ENCODE results near the gene CSF1. TPM values are rescaled to one million over a fixed set of nuclear protein-coding genes. Genes with fewer than 3 reads are reported as not detected.
A peak's percentile ranks its signal among the peaks of the same experiment; 100 is the strongest.

Gene CSF1
- total RNA-seq, 8 experiments from 2014 or later = 1.2 to 27.1 (median 9.1) TPM

DNA sequence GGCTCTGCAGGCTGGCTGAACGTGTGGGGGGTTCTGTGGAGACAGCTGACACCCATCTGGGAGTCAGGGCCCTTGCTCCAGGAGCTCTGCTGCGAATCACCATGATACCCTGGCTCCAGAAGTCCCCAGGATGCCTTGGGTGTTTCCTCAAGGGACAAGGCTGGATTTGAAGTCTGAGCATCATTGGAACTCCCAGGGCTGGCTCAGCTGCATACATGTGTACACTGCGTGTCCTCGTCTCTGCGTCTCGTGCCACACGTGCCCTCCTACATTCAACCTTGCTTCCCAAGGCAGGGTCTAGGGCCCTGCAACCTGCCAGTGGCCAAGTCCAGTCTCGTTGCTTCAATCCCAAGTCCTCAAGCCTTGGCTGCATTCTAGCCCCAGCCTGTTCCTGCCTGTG, 11.7 kb downstream of the CSF1 start:
- no peaks in the 10 kb centered on the region for H3K4me1 ChIP-seq (replicated peaks in 1 of 2)
- WGBS, 10 experiments = 80 to 100% (median 100%) methylated on average over 1 to 5 of the region's 8 CpGs; no CpG with 5 or more reads in 5 of the 10 experiments
- H3K4me3 ChIP-seq = no peak overlapping the region
- ATAC-seq (replicated peaks in 6 of 8) = no peak
- H3K27ac ChIP-seq = no peak overlapping the region
- in situ Hi-C loops (cut with MboI; ENCODE audit: low pct_unique_long_range_greater_than_20kb in 2 of 9, low sequenced_read_pairs in 9 of 9, unreplicated experiment in 9 of 9) = loop anchor here in 1 of 9 experiments (25.0 kb wide), 1 partner anchor 135 kb away; no protein-coding TSS in a partner anchor

DNA sequence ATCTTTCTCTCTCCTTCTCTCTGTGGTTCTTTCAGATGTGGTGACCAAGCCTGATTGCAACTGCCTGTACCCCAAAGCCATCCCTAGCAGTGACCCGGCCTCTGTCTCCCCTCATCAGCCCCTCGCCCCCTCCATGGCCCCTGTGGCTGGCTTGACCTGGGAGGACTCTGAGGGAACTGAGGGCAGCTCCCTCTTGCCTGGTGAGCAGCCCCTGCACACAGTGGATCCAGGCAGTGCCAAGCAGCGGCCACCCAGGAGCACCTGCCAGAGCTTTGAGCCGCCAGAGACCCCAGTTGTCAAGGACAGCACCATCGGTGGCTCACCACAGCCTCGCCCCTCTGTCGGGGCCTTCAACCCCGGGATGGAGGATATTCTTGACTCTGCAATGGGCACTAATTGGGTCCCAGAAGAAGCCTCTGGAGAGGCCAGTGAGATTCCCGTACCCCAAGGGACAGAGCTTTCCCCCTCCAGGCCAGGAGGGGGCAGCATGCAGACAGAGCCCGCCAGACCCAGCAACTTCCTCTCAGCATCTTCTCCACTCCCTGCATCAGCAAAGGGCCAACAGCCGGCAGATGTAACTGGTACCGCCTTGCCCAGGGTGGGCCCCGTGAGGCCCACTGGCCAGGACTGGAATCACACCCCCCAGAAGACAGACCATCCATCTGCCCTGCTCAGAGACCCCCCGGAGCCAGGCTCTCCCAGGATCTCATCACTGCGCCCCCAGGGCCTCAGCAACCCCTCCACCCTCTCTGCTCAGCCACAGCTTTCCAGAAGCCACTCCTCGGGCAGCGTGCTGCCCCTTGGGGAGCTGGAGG, 12.7 kb downstream of the CSF1 start:
- 86 to 95% (median 92%) methylated on average over 3 to 7 of the region's 17 CpGs; no CpG with 5 or more reads in 6 of the 10 experiments for WGBS, 10 experiments
- no peak for ATAC-seq (replicated peaks in 6 of 8)
- in situ Hi-C loops (cut with MboI; ENCODE audit: low pct_unique_long_range_greater_than_20kb in 2 of 9, low sequenced_read_pairs in 9 of 9, unreplicated experiment in 9 of 9) = loop anchor here in 1 of 9 experiments (25.0 kb wide), 1 partner anchor 136 kb away; no protein-coding TSS in a partner anchor

DNA sequence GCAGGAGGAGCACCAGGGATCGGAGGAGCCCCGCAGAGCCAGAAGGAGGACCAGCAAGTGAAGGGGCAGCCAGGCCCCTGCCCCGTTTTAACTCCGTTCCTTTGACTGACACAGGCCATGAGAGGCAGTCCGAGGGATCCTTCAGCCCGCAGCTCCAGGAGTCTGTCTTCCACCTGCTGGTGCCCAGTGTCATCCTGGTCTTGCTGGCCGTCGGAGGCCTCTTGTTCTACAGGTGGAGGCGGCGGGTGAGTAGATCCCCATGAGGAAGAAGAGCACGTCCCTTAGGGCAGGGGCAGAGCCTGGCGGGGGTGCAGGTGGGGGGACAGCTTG, 13.3 kb downstream of the CSF1 start:
- Histone ChIP-seq H3K4me1 (replicated peaks in 1 of 2) (no peaks in the 10 kb centered on the region), H3K27ac (no peak overlapping the region), H3K4me3 (no peak overlapping the region)
- in situ Hi-C loops (cut with MboI; ENCODE audit: low pct_unique_long_range_greater_than_20kb in 2 of 9, low sequenced_read_pairs in 9 of 9, unreplicated experiment in 9 of 9) = loop anchor here in 1 of 9 experiments (25.0 kb wide), 1 partner anchor 137 kb away; no protein-coding TSS in a partner anchor
- no peak for ATAC-seq (replicated peaks in 6 of 8)
- WGBS, 10 experiments = 92 to 100% (median 100%) methylated on average over 2 to 3 of the region's 12 CpGs; no CpG with 5 or more reads in 7 of the 10 experiments

More for the DNA sequence above, 12.7 kb downstream of the CSF1 start:
- Histone ChIP-seq H3K4me1 (replicated peaks in 1 of 2) (no peaks in the 10 kb centered on the region), H3K27ac (no peak overlapping the region), H3K4me3 (no peak overlapping the region)

DNA sequence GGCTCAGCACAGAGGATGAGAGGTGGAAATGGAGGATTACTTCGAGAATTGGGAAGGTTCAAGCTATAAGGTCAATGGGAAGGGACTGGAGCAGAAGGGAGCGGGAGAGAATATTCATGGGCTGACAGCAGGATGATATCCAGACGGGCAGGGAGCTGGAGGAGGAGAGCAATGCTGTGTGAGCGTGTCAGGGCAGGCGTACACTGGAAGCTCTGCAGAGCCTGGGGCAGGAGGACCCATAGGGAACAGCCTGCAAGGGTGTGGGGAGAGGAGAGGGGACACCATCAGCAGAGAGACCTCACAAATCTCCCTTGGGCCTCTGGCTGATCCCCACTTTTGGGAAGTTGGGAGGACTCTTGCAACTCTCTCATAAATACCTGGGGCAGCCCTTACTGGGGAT, 13.7 kb downstream of the CSF1 start:
- no peak for ATAC-seq (replicated peaks in 6 of 8)
- H3K4me1 ChIP-seq (replicated peaks in 1 of 2) = peaks cover 0 to 2% of the 10 kb centered on the region in 2 donors
- 60 to 100% (median 88%) methylated on average over 1 to 3 of the region's 5 CpGs; no CpG with 5 or more reads in 4 of the 10 experiments for WGBS, 10 experiments
- no peak overlapping the region for H3K4me3 ChIP-seq
- in situ Hi-C loops (cut with MboI; ENCODE audit: low pct_unique_long_range_greater_than_20kb in 2 of 9, low sequenced_read_pairs in 9 of 9, unreplicated experiment in 9 of 9) = loop anchor here in 1 of 9 experiments (25.0 kb wide), 1 partner anchor 137 kb away; no protein-coding TSS in a partner anchor
- H3K27ac ChIP-seq = no peak overlapping the region

GRCh38 chr1:109925159-109925990, 14.7 kb downstream of the CSF1 start:
- WGBS, 10 experiments = 23 to 100% (median 91%) methylated on average over 1 to 4 of the region's 8 CpGs; no CpG with 5 or more reads in 2 of the 10 experiments
- ATAC-seq (replicated peaks in 6 of 8) = no peak
- in situ Hi-C loops (cut with MboI; ENCODE audit: low pct_unique_long_range_greater_than_20kb in 2 of 9, low sequenced_read_pairs in 9 of 9, unreplicated experiment in 9 of 9) = no loop called here
- Histone ChIP-seq H3K4me1 (replicated peaks in 1 of 2) (peaks cover 0 to 11% of the 10 kb centered on the region in 2 donors), H3K27ac (no peak overlapping the region), H3K4me3 (no peak overlapping the region)

DNA sequence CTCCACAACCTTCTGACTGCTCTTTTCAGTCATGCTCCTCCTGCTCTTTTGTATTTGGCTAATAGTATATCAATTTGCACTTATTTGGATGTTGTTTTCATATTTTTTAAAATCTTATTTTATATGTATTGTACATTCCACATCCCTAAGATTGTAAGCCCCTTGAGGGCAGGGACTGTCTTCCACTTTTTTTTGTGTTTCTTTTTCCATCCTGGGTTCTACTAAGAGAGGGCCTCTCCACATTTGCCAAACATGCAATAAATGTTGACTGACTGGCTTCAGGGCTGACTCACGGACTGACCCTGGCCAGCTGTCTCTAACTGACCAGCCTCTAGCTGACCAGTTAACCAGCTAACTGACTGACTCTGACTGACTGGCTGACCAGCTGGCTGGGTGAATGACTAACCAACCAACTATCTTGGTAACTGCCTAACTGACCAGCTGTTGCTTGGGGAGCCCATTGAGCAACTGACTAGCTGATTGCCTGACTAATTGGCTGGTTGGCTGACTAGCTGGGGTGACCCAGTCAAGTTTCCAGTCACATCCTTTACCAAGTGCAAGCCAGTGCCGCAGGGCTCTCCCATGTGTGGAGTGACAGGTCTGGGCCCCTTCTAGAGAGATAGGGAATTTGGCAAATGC, 16.1 kb downstream of the CSF1 start:
- 60 to 100% (median 100%) methylated on average over 1 to 2 of the region's 2 CpGs; no CpG with 5 or more reads in 3 of the 10 experiments for WGBS, 10 experiments
- peaks cover 4 to 19% of the 10 kb centered on the region in 2 donors for H3K4me1 ChIP-seq (replicated peaks in 1 of 2)
- H3K27ac ChIP-seq = no peak overlapping the region
- ATAC-seq (replicated peaks in 6 of 8) = no peak
- no peak overlapping the region for H3K4me3 ChIP-seq
- in situ Hi-C loops (cut with MboI; ENCODE audit: low pct_unique_long_range_greater_than_20kb in 2 of 9, low sequenced_read_pairs in 9 of 9, unreplicated experiment in 9 of 9) = no loop called here

GRCh38 chr1:109927356-109927755, 16.7 kb downstream of the CSF1 start:
- 78 to 100% methylated on average over 2 of the region's 7 CpGs; no CpG with 5 or more reads in 8 of the 10 experiments for WGBS, 10 experiments
- H3K4me3 ChIP-seq = no peak overlapping the region
- no peak for ATAC-seq (replicated peaks in 6 of 8)
- H3K4me1 ChIP-seq (replicated peaks in 1 of 2) = peaks cover 4 to 19% of the 10 kb centered on the region in 2 donors
- no peak overlapping the region for H3K27ac ChIP-seq
- in situ Hi-C loops (cut with MboI; ENCODE audit: low pct_unique_long_range_greater_than_20kb in 2 of 9, low sequenced_read_pairs in 9 of 9, unreplicated experiment in 9 of 9) = no loop called here

DNA sequence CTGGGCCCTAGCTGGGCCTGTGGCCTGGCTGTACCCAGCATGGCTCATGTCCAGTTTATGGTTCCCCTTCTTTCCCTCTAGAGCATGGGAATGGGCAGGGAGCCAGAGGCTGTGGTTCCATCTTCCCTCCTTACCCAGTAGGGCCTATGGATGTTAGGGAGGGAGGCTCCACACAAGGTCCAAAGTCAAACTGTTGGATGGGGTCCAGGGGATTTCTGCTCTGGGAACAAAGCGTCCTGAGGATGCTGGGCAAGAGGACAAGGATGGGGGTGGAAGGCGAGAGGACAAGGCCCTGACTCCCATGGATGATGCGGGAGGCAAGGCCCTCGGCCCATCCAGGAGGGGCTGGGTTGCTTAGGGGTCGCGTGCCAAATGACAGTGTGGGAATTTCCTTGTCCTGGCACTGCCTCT, 17.3 kb downstream of the CSF1 start:
- Histone ChIP-seq H3K4me1 (replicated peaks in 1 of 2) (peaks cover 4 to 19% of the 10 kb centered on the region in 2 donors), H3K4me3 (no peak overlapping the region), H3K27ac (no peak overlapping the region)
- ATAC-seq (replicated peaks in 6 of 8) = no peak
- 90 to 100% (median 98%) methylated on average over 1 to 6 of the region's 6 CpGs; no CpG with 5 or more reads in 6 of the 10 experiments for WGBS, 10 experiments
- in situ Hi-C loops (cut with MboI; ENCODE audit: low pct_unique_long_range_greater_than_20kb in 2 of 9, low sequenced_read_pairs in 9 of 9, unreplicated experiment in 9 of 9) = no loop called here

DNA sequence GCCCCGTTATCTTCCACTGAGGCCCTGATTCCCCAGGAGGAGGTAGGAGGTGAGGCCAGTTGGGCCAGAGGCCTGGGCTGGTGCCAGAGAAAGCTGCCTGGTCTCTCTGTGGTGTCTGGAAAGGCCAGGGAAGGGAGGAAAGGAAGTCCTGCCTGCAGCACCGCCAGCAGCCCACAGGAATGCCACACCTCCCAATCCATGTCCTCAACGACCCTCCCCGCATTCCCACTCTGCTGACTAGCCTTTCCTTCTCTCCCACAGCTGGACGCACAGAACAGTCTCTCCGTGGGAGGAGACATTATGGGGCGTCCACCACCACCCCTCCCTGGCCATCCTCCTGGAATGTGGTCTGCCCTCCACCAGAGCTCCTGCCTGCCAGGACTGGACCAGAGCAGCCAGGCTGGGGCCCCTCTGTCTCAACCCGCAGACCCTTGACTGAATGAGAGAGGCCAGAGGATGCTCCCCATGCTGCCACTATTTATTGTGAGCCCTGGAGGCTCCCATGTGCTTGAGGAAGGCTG, 18.0 kb downstream of the CSF1 start:
- Histone ChIP-seq H3K4me1 (replicated peaks in 1 of 2) (peaks cover 4 to 19% of the 10 kb centered on the region in 2 donors), H3K4me3 (no peak overlapping the region), H3K27ac (no peak overlapping the region)
- peak in 1 of 8 experiments; percentile 43 for ATAC-seq (replicated peaks in 6 of 8)
- in situ Hi-C loops (cut with MboI; ENCODE audit: low pct_unique_long_range_greater_than_20kb in 2 of 9, low sequenced_read_pairs in 9 of 9, unreplicated experiment in 9 of 9) = no loop called here
- WGBS, 10 experiments = 0 to 100% (median 89%) methylated on average over 1 to 7 of the region's 8 CpGs; no CpG with 5 or more reads in 1 of the 10 experiments

- in situ Hi-C loops (cut with MboI; ENCODE audit: low pct_unique_long_range_greater_than_20kb in 2 of 9, low sequenced_read_pairs in 9 of 9, unreplicated experiment in 9 of 9) = no loop called here
- peaks cover 4 to 19% of the 10 kb centered on the region in 2 donors for H3K4me1 ChIP-seq (replicated peaks in 1 of 2)
- WGBS, 10 experiments = 40 to 100% (median 100%) methylated on average over 1 to 5 of the region's 11 CpGs; no CpG with 5 or more reads in 5 of the 10 experiments
- no peak overlapping the region for H3K4me3 ChIP-seq
- H3K27ac ChIP-seq = no peak overlapping the region
- no peak for ATAC-seq (replicated peaks in 6 of 8)
Observed at GRCh38 chr1:109929170-109929569, 18.5 kb downstream of the CSF1 start.

DNA sequence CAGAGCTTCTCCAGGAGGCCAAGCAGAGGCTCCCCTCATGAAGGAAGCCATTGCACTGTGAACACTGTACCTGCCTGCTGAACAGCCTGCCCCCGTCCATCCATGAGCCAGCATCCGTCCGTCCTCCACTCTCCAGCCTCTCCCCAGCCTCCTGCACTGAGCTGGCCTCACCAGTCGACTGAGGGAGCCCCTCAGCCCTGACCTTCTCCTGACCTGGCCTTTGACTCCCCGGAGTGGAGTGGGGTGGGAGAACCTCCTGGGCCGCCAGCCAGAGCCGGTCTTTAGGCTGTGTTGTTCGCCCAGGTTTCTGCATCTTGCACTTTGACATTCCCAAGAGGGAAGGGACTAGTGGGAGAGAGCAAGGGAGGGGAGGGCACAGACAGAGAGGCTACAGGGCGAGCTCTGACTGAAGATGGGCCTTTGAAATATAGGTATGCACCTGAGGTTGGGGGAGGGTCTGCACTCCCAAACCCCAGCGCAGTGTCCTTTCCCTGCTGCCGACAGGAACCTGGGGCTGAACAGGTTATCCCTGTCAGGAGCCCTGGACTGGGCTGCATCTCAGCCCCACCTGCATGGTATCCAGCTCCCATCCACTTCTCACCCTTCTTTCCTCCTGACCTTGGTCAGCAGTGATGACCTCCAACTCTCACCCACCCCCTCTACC, 19.1 kb downstream of the CSF1 start:
- in situ Hi-C loops (cut with MboI; ENCODE audit: low pct_unique_long_range_greater_than_20kb in 2 of 9, low sequenced_read_pairs in 9 of 9, unreplicated experiment in 9 of 9) = no loop called here
- 15 to 100% (median 80%) methylated on average over 1 to 4 of the region's 11 CpGs; no CpG with 5 or more reads in 3 of the 10 experiments for WGBS, 10 experiments
- ATAC-seq (replicated peaks in 6 of 8) = peak in 3 of 8 experiments; percentile 6 to 14 (median 9)
- peak overlapping the region in 1 of 2 donors; percentile 18 for H3K27ac ChIP-seq
- H3K4me3 ChIP-seq = no peak overlapping the region
- H3K4me1 ChIP-seq (replicated peaks in 1 of 2) = peaks cover 4 to 19% of the 10 kb centered on the region in 2 donors
